MCF 10A (cell line): ENCODE measurements around the gene MIB1. TPM values are rescaled to one million over a fixed set of nuclear protein-coding genes. Genes with fewer than 3 reads are reported as not detected.

Experiments used
- BruUV-seq: library from RNA; stranded (reverse); fragments of 400-500 nt; replicated peaks from 2 replicates; lab custom pipeline; 2021; lab: Mats Ljungman, UMichigan
- CTCF ChIA-PET: fragments of 300-600 bp; sonication (Branson Sonifier 250); formaldehyde crosslinking; extraction: SDS; loops from one replicate; lab custom pipeline; 2021; ENCODE audit warnings: antibody characterized with exemption, inconsistent platforms; lab: Yijun Ruan, JAX
- POLR2A ChIA-PET: fragments of 300-600, 350-650 bp; sonication (Branson Sonifier 250); formaldehyde crosslinking; extraction: SDS; loops from one replicate; lab custom pipeline; 2020; ENCODE audit warnings: antibody characterized with exemption, inconsistent platforms; lab: Yijun Ruan, JAX
- DNase-seq: peaks from one replicate; pipeline ENCODE4 v3.0.0-alpha.2; 2018; ENCODE audit not compliant: unreplicated experiment
- H3K27ac Mint-ChIP-seq: one replicate; pipeline ENCODE4 v1.8.0; 2022; ENCODE audit warnings: mild to moderate bottlenecking, low read depth, mixed read lengths; ENCODE audit not compliant: unreplicated experiment
- H3K27me3 Mint-ChIP-seq: one replicate; pipeline ENCODE4 v1.8.0; 2022; ENCODE audit warnings: mixed read lengths; ENCODE audit not compliant: insufficient read depth, unreplicated experiment
- H3K36me3 Mint-ChIP-seq: one replicate; pipeline ENCODE4 v1.8.0; 2022; ENCODE audit warnings: mild to moderate bottlenecking, moderate library complexity, mixed read lengths; ENCODE audit not compliant: insufficient read depth, unreplicated experiment
- H3K4me1 Mint-ChIP-seq: one replicate; pipeline ENCODE4 v1.8.0; 2022; ENCODE audit warnings: mixed read lengths; ENCODE audit not compliant: insufficient read depth, unreplicated experiment
- H3K4me3 Mint-ChIP-seq: one replicate; pipeline ENCODE4 v1.8.0; 2022; ENCODE audit warnings: mild to moderate bottlenecking, moderate library complexity, mixed read lengths; ENCODE audit not compliant: unreplicated experiment
- H3K9me3 Mint-ChIP-seq: one replicate; pipeline ENCODE4 v1.8.0; 2022; ENCODE audit warnings: mixed read lengths; ENCODE audit not compliant: unreplicated experiment
- intact Hi-C: fragments of 100-400 bp; cut with micrococcal nuclease; formaldehyde crosslinking; loops from 2 replicates; pipeline ENCODE4 v1.14.1; 2022
- total RNA-seq: library from RNA; stranded (reverse); gene quantifications from 2 replicates; pipeline ENCODE4 v1.2.3, GENCODE V29; 2022
- TF ChIP-seq, protein P1 (sequence below): fragments of 200-600 bp; IDR thresholded peaks from one replicate; pipeline ENCODE4 v1.8.0; 2022; ENCODE audit warnings: antibody characterized with exemption, mild to moderate bottlenecking; ENCODE audit not compliant: unreplicated experiment

MIB1 gene
- total RNA-seq, 1 experiment from 2014 or later = 40.5 TPM

- DNase-seq = no peak
- no peak overlapping the region for H3K4me3 Mint-ChIP-seq
- no TSS peak for BruUV-seq
- CTCF ChIA-PET = interaction anchor here (0.6 to 1.4 kb wide), 3 partner anchors 9 to 13 kb away, joined by 3 to 4 read pairs (median 3); no protein-coding TSS in a partner anchor
- peaks cover 6% of the 10 kb centered on the region for H3K4me1 Mint-ChIP-seq
- H3K27me3 Mint-ChIP-seq = no peaks in the 10 kb centered on the region
- H3K9me3 Mint-ChIP-seq = no peaks in the 10 kb centered on the region
- H3K36me3 Mint-ChIP-seq = peaks cover 63% of the 10 kb centered on the region
- POLR2A ChIA-PET = interaction anchor here (0.6 kb wide), 1 partner anchor 14 kb away, joined by 3 read pairs; no protein-coding TSS in a partner anchor
- H3K27ac Mint-ChIP-seq = no peak overlapping the region
- TF ChIP-seq, protein P1, sequence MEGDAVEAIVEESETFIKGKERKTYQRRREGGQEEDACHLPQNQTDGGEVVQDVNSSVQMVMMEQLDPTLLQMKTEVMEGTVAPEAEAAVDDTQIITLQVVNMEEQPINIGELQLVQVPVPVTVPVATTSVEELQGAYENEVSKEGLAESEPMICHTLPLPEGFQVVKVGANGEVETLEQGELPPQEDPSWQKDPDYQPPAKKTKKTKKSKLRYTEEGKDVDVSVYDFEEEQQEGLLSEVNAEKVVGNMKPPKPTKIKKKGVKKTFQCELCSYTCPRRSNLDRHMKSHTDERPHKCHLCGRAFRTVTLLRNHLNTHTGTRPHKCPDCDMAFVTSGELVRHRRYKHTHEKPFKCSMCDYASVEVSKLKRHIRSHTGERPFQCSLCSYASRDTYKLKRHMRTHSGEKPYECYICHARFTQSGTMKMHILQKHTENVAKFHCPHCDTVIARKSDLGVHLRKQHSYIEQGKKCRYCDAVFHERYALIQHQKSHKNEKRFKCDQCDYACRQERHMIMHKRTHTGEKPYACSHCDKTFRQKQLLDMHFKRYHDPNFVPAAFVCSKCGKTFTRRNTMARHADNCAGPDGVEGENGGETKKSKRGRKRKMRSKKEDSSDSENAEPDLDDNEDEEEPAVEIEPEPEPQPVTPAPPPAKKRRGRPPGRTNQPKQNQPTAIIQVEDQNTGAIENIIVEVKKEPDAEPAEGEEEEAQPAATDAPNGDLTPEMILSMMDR = no peak
- intact Hi-C loops = no loop called here
Observed at GRCh38 chr18:21808185-21808584, 67.6 kb downstream of the MIB1 start.

GRCh38 chr18:21809725-21810124 lies 69.1 kb downstream of the MIB1 start:
- H3K4me3 Mint-ChIP-seq = no peak overlapping the region
- TF ChIP-seq, protein P1 = no peak
- H3K4me1 Mint-ChIP-seq = no peaks in the 10 kb centered on the region
- no peaks in the 10 kb centered on the region for H3K27me3 Mint-ChIP-seq
- no peak overlapping the region for H3K27ac Mint-ChIP-seq
- POLR2A ChIA-PET = no interaction called here
- CTCF ChIA-PET = no interaction called here
- no peak for DNase-seq
- H3K9me3 Mint-ChIP-seq = no peaks in the 10 kb centered on the region
- intact Hi-C loops = no loop called here
- H3K36me3 Mint-ChIP-seq = peaks cover 50% of the 10 kb centered on the region
- no TSS peak for BruUV-seq

GRCh38 chr18:21815101-21815500 lies 74.5 kb downstream of the MIB1 start:
- H3K4me1 Mint-ChIP-seq = no peaks in the 10 kb centered on the region
- BruUV-seq = no TSS peak
- TF ChIP-seq, protein P1 = no peak
- intact Hi-C loops = no loop called here
- ChIA-PET POLR2A (no interaction called here), CTCF (interaction anchor here (0.6 kb wide), 1 partner anchor 621 kb away, joined by 3 read pairs; no protein-coding TSS in a partner anchor)
- no peak for DNase-seq
- no peaks in the 10 kb centered on the region for H3K27me3 Mint-ChIP-seq
- no peak overlapping the region for H3K27ac Mint-ChIP-seq
- H3K9me3 Mint-ChIP-seq = no peaks in the 10 kb centered on the region
- peaks cover 45% of the 10 kb centered on the region for H3K36me3 Mint-ChIP-seq
- H3K4me3 Mint-ChIP-seq = no peak overlapping the region

GRCh38 chr18:21820033-21820810 lies 79.6 kb downstream of the MIB1 start:
- no peaks in the 10 kb centered on the region for H3K9me3 Mint-ChIP-seq
- BruUV-seq = no TSS peak
- CTCF ChIA-PET = interaction anchor here (0.6 to 4.1 kb wide), 16 partner anchors 9 to 1360 kb away, joined by 3 to 25 read pairs (median 4); no protein-coding TSS in a partner anchor
- peaks cover 46% of the 10 kb centered on the region for H3K36me3 Mint-ChIP-seq
- TF ChIP-seq, protein P1 = peak; percentile 39
- H3K27ac Mint-ChIP-seq = no peak overlapping the region
- intact Hi-C loops = no loop called here
- POLR2A ChIA-PET = interaction anchor here (1.3 kb wide), 2 partner anchors 30 to 116 kb away, joined by 3 to 5 read pairs; partner anchors contain the start of gene ABHD3
- DNase-seq = peak; percentile 30
- H3K4me1 Mint-ChIP-seq = no peaks in the 10 kb centered on the region
- H3K4me3 Mint-ChIP-seq = no peak overlapping the region
- no peaks in the 10 kb centered on the region for H3K27me3 Mint-ChIP-seq
